K562 (cell line): Measurements from ENCODE around the gene NFRKB. TPM values are rescaled to one million over a fixed set of nuclear protein-coding genes. Genes with fewer than 3 reads are reported as not detected.

Source experiments
- ARHGAP35 ChIP-seq: fragments of 450-650 bp; IDR thresholded peaks from 2 replicates; pipeline ENCODE4 v1.6.1; 2018; ENCODE audit not compliant: partially characterized antibody
- ARID3B ChIP-seq: fragments of 250-450 bp; sonication (Bioruptor Pico); IDR thresholded peaks from 2 replicates; pipeline ENCODE4 v1.4.0; 2020; ENCODE audit warnings: borderline replicate concordance
- ARNT ChIP-seq, 2 experiments: fragments of 450-650 bp; IDR thresholded peaks; 2 replicates each; pipeline ENCODE4 v1.6.1; 2016; ENCODE audit warnings: mild to moderate bottlenecking in 1 of 2
- CREB1 ChIP-seq, 2 experiments: sonication (generic) in 1 of 2; formaldehyde crosslinking in 1 of 2; IDR thresholded peaks; 2 replicates each; pipeline versions ENCODE4 v1.6.1 to v1.8.0; 2012 to 2022; ENCODE audit warnings: inconsistent platforms in 1 of 2, mild to moderate bottlenecking in 1 of 2, missing genetic modification reagents in 1 of 2, moderate library complexity in 1 of 2
- CSDE1 ChIP-seq, 2 experiments: fragments of 450-650 bp; IDR thresholded peaks; 2 replicates each; pipeline ENCODE4 v1.6.1; 2016; ENCODE audit warnings: mild to moderate bottlenecking in 1 of 2
- E2F3 ChIP-seq: fragments of 250-450 bp; sonication (Bioruptor Pico); IDR thresholded peaks from 2 replicates; pipeline ENCODE4 v1.4.0; 2020; ENCODE audit warnings: mild to moderate bottlenecking
- GABPB1 ChIP-seq: sonication (generic); formaldehyde crosslinking; IDR thresholded peaks from 2 replicates; pipeline ENCODE4 v1.8.0; 2022; ENCODE audit warnings: mild to moderate bottlenecking, missing genetic modification reagents
- GTF2F1 ChIP-seq: IDR thresholded peaks from 2 replicates; pipeline ENCODE4 v1.6.1; 2011; ENCODE audit warnings: low read depth, low read length, improper control_type of control experiment
- HDAC3 ChIP-seq: fragments of 450-650 bp; IDR thresholded peaks from 2 replicates; pipeline ENCODE4 v1.6.1; 2018; ENCODE audit warnings: borderline replicate concordance, mild to moderate bottlenecking, moderate library complexity; ENCODE audit not compliant: partially characterized antibody
- HDAC6 ChIP-seq: IDR thresholded peaks from 2 replicates; pipeline ENCODE4 v1.6.1; 2012; ENCODE audit warnings: low read depth, mild to moderate bottlenecking, control low read depth, inconsistent platforms, low read length, moderate library complexity
- JUND ChIP-seq, 2 experiments: IDR thresholded peaks; 2 replicates in 1 of 2; 3 replicates in 1 of 2; pipeline ENCODE4 v1.6.1; 2011; ENCODE audit warnings: borderline replicate concordance in 2 of 2, low read depth in 2 of 2, low read length in 2 of 2, improper control_type of control experiment in 1 of 2, missing biosample characterization in 1 of 2, missing genetic modification characterization in 1 of 2, missing genetic modification reagents in 1 of 2
- MYNN ChIP-seq, 2 experiments: sonication (generic); formaldehyde crosslinking in 1 of 2; IDR thresholded peaks; 2 replicates each; pipeline versions ENCODE4 v1.5.0 to v1.6.1; 2016 to 2020; ENCODE audit warnings: antibody characterized with exemption in 1 of 2, missing genetic modification reagents in 1 of 2
- SIX5 ChIP-seq, 2 experiments: IDR thresholded peaks; 2 replicates each; pipeline ENCODE4 v1.6.1; 2011; ENCODE audit warnings: low read length in 2 of 2, borderline replicate concordance in 1 of 2, low read depth in 1 of 2, mild to moderate bottlenecking in 1 of 2, moderate library complexity in 1 of 2; ENCODE audit not compliant: insufficient read depth in 1 of 2
- TCF7 ChIP-seq: sonication (generic); IDR thresholded peaks from 2 replicates; pipeline ENCODE4 v1.6.1; 2016; ENCODE audit warnings: antibody characterized with exemption, borderline replicate concordance
- TEAD1 ChIP-seq, 2 experiments: fragments of 450-650 bp in 1 of 2; sonication (generic) in 1 of 2; formaldehyde crosslinking; IDR thresholded peaks; 2 replicates each; pipeline versions ENCODE4 v1.4.0 to v1.8.0; 2020 to 2022; ENCODE audit warnings: mild to moderate bottlenecking in 2 of 2, missing genetic modification reagents in 1 of 2
- TFAP4 ChIP-seq: sonication (generic); formaldehyde crosslinking; IDR thresholded peaks from 2 replicates; pipeline ENCODE4 v1.8.0; 2022; ENCODE audit warnings: missing genetic modification reagents, mild to moderate bottlenecking, moderate library complexity, borderline replicate concordance
- USF2 ChIP-seq: sonication (generic); formaldehyde crosslinking; IDR thresholded peaks from 2 replicates; pipeline ENCODE4 v1.5.0; 2020; ENCODE audit warnings: missing genetic modification reagents
- ZNF431 ChIP-seq: sonication (generic); formaldehyde crosslinking; IDR thresholded peaks from 2 replicates; pipeline ENCODE4 v1.8.0; 2022; ENCODE audit warnings: mild to moderate bottlenecking, missing genetic modification reagents
- ZNF436 ChIP-seq: fragments of 250-450, 450-650 bp; sonication (Bioruptor Pico); formaldehyde crosslinking; IDR thresholded peaks from 2 replicates; pipeline ENCODE4 v1.7.0; 2020; ENCODE audit warnings: mild to moderate bottlenecking
- ZNF77 ChIP-seq: fragments of 250-450 bp; sonication (Bioruptor Pico); IDR thresholded peaks from 2 replicates; pipeline ENCODE4 v1.5.0; 2020
- ZNF778 ChIP-seq: fragments of 450-650 bp; formaldehyde crosslinking; IDR thresholded peaks from 2 replicates; pipeline ENCODE4 v1.4.0; 2020; ENCODE audit warnings: mild to moderate bottlenecking, moderate library complexity
- ZZZ3 ChIP-seq: fragments of 450-650 bp; IDR thresholded peaks from 2 replicates; pipeline ENCODE4 v1.6.1; 2016; ENCODE audit warnings: antibody characterized with exemption, mild to moderate bottlenecking, moderate library complexity
- polyA plus RNA-seq, 8 experiments: library from polyadenylated mRNA; depleted of rRNA in 4 of 8; stranded (reverse) in 5 of 8; unstranded in 3 of 8; fragments of >200 nt; fragmentation: Nextera tagmentation in 2 of 8; fragmentation: Illumina TruSeq in 1 of 8; extraction: Ambion mirVana in 2 of 8; extraction: Trizol in 1 of 8; gene quantifications; 2 replicates each; pipeline versions ENCODE4 v1.2.1 to v1.2.3, GENCODE V29; 2011 to 2014; ENCODE audit warnings: inconsistent platforms in 1 of 8, missing spikeins in 1 of 8
- total RNA-seq, 7 experiments: library from RNA; depleted of rRNA in 6 of 7; stranded (reverse); fragments of >200 nt in 6 of 7; fragmentation: Illumina TruSeq in 2 of 7; extraction: Trizol in 2 of 7; gene quantifications; 2 replicates each; pipeline versions ENCODE4 v1.2.1 to v1.2.3, GENCODE V29; 2011 to 2021; ENCODE audit warnings: low replicate concordance in 1 of 7
- TF ChIP-seq, protein P1 (sequence below): sonication (generic); formaldehyde crosslinking; IDR thresholded peaks from 2 replicates; pipeline ENCODE4 v1.8.1; 2022; ENCODE audit warnings: missing genetic modification reagents

The NFRKB gene
- total and polyA plus RNA-seq, 9 of the 15 experiments (the other 6 are each of a cell fraction or from before 2014, with no cell fraction given) = 7.1 to 42.6 (median 23.9) TPM

- TF ChIP-seq, protein P1, sequence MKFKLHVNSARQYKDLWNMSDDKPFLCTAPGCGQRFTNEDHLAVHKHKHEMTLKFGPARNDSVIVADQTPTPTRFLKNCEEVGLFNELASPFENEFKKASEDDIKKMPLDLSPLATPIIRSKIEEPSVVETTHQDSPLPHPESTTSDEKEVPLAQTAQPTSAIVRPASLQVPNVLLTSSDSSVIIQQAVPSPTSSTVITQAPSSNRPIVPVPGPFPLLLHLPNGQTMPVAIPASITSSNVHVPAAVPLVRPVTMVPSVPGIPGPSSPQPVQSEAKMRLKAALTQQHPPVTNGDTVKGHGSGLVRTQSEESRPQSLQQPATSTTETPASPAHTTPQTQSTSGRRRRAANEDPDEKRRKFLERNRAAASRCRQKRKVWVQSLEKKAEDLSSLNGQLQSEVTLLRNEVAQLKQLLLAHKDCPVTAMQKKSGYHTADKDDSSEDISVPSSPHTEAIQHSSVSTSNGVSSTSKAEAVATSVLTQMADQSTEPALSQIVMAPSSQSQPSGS (CRISPR knock-in tag) = no peak
- TF ChIP-seq GTF2F1 (no peak), ARID3B (no peak), ZNF77 (CRISPR knock-in tag) (no peak), JUND (IDR thresholded peaks at IDR 0.05; ENCODE audit: borderline replicate concordance, low read depth, low read length) (no peak), JUND (tag; IDR thresholded peaks at IDR 0.05; ENCODE audit: borderline replicate concordance, low read depth, low read length) (no peak), TEAD1 (CRISPR knock-in tag; IDR thresholded peaks at IDR 0.05) (no peak), TCF7 (peak; percentile 14; the same call in 1 of the 2 replicates), MYNN (IDR thresholded peaks at IDR 0.05) (no peak), MYNN (CRISPR knock-in tag; IDR thresholded peaks at IDR 0.05) (no peak), SIX5 (IDR thresholded peaks at IDR 0.05; ENCODE audit: borderline replicate concordance in 1 of 2, insufficient read depth in 1 of 2, low read depth in 1 of 2, low read length in 2 of 2) (no peak), TFAP4 (CRISPR knock-in tag) (peak; percentile 24; the same call in 1 of the 2 replicates), E2F3 (no peak), USF2 (CRISPR knock-in tag) (no peak), ZNF778 (CRISPR knock-in tag) (no peak), HDAC6 (no peak), CREB1 (IDR thresholded peaks at IDR 0.05) (no peak), CREB1 (CRISPR knock-in tag; IDR thresholded peaks at IDR 0.05) (0 out of 2 replicates have a peak, but pooled peaks have one; percentile 7), CSDE1 (IDR thresholded peaks at IDR 0.05) (no peak), ARNT (IDR thresholded peaks at IDR 0.05) (no peak), ZNF431 (no peak), HDAC3 (no peak), ZZZ3 (no peak), GABPB1 (CRISPR knock-in tag) (0 out of 2 replicates have a peak, but pooled peaks have one; percentile 33), ZNF436 (CRISPR knock-in tag) (no peak), ARHGAP35 (no peak)
Observed at GRCh38 chr11:129895126-129896041, at the start of gene NFRKB (continued).
